Esophagus squamous epithelium (tissue), 4 donors: ENCODE results near the gene SLC26A9.

Experiments
- CTCF ChIP-seq, 6 experiments: fragments of 450-650 bp in 4 of 6; fragments of 200-600 bp in 2 of 6; sonication (generic) in 2 of 6; IDR thresholded peaks; one replicate each; pipeline ENCODE4 v1.5.1; 2016 to 2019; ENCODE audit warnings: antibody characterized with exemption in 6 of 6, mild to moderate bottlenecking in 4 of 6, moderate library complexity in 4 of 6
- POLR2A ChIP-seq, 4 donors: fragments of 450-650 bp; IDR thresholded peaks; one replicate each; pipeline ENCODE4 v1.6.1; 2017; ENCODE audit warnings: antibody characterized with exemption in 4 of 4, mild to moderate bottlenecking in 4 of 4, moderate library complexity in 3 of 4

GRCh38 chr1:205991237-205991636 lies 48.0 kb upstream of the SLC26A9 start:
- TF ChIP-seq CTCF (IDR thresholded peaks at IDR 0.05), result no peak
- no peak for TF ChIP-seq POLR2A (IDR thresholded peaks at IDR 0.05)
